ENCODE results near the gene GMEB1.
"Not testable (repeated sequence)": the region's sequence is repeated elsewhere in the genome, so short reads cannot be mapped to it uniquely, and the experiment has no call there.

The GMEB1 gene

DNA sequence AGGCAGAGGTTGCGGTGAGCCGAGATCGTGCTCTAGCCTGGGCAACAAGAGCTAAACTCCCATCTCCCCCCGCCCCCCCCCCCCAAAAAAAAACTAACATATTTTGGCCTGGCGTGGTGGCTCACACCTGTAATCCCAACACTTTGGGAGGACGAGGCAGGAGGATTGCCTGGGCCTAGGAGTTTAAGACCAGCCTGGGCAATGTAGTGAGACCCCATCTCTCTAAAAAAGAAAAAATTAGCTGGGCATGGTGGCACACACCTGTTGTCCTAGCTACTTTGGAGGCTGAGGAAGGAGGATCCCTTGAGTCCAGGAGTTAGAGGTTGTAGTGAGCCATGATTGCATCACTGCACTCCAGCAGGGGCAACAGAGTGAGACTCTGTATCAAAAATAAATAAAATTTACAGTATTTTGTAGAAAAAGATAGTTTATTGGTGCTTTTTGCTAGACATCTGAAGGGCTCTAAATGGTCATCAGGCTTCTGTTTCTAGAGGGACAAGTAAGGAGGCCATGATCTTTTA is 77.1 kb downstream of the GMEB1 start:
- no peak overlapping the region for H3K4me3 ChIP-seq (ENCODE audit: low read depth, low read length)

DNA sequence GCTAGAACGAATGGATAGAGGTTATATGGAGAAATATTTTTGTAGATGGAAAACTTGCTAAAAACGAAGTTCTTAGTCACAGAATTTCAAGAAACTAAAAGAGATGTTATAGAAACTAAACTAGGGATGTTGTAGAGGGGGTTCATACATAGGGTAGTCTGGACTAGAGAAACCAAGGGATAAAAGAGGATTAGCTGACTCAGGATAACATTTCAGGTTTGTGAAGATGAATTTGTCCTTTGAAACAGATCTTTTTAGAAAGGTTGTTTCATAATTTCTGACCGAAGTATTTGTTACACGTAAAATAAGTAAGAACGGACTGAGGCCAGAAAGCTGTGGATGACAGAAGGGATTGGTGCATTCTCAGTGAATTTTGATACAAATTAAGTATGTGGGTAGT is 81.7 kb downstream of the GMEB1 start:
- H3K4me3 ChIP-seq (ENCODE audit: low read depth, low read length): no peak overlapping the region

DNA sequence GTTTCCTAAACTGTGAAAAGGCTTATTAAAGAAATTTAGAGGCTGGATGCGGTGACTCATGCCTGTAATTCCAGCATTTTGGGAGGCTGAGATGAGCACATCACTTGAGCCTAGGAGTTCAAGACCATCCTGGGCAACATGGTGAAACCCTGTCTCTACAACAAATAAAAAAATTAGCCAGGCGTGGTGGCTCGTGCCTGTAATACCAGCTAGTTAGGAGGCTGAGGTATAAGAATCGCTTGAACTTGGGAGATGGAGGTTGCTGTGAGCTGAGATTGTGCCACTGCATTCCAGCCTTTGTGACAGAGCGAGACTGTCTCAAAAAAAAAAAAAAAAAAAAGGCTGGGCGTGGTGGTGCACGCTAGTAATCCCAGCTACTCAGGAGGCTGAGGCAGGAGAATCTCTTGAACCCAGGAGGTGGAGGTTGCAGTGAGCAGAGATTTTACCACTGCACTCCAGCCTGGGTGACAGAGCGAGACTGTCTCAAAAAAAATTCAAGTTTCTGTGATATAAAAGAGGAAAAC is 82.2 kb downstream of the GMEB1 start:
- not testable (repeated sequence) for H3K4me3 ChIP-seq (ENCODE audit: low read depth, low read length)

DNA sequence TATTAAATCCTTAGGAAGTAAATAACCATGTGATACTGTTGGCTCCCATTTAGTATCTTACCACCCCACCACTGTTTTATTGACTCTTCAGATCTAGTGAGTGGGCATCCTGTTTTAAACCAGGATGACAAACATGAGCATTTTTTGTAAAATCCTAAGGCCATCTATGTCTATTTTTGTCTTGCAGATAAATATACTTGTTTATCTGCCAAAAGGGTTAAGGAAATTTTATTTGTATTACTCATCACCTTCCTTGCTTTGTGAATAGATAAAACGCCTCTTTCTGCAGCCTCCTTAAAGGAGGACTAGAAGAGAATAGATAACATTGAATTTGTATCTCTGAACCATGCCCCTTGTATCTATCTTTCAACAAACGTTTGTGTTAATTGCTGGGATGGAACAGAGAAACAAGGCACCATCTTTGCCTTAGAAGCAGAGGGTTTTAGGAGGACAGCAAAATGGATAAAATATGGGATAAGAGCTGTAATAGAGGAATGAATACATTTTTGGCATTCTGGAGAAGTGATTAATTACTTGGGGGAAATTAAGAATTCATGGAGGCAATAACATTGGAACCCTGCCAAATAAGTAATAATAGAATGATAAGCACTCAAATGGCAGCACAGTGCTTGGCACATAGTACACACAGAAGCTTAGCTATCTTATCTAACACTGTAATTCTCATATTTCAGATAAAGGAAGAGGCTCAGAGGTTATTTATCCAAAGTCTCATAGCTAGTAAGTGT is 82.9 kb downstream of the GMEB1 start:
- H3K4me3 ChIP-seq (ENCODE audit: low read depth, low read length): no peak overlapping the region

DNA sequence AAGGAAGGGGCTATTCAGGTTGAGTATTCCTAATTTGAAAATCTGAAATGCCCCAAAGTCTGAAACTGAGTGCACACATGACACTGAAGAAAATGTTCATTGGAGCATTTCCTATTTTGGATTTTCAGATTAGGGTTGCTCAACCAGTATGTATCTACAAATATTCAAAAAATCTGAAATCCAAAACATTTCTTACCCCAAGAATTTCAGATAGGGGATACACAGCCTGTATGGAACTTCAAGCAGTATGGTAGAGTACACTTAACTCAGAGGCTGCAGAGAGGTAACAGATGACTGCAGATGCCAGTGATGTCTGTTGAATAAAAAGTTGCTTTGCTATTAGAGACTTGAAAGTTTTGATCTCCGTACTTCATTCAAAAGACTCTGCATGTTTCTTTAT is 87.1 kb downstream of the GMEB1 start:
- no peak overlapping the region for H3K4me3 ChIP-seq (ENCODE audit: low read depth, low read length)

DNA sequence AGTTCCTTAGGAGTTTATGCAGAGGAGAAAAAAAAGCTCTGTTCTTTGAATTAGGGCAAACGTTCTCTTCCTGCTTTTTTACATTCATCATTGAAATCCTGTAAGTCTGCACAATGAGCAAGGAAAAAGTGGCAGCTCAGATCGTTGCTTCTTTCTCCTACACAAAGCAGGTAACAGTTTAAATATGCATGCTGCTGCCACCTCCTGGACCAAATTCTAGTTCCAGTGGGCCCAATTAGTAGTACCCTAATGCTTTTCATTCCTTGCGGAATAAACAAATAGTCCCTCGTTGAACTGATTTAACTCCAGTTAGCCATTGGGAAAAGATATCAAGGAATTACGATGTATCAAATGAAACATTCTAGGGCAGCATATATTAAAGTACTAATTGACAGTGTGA is 88.3 kb downstream of the GMEB1 start:
- H3K4me3 ChIP-seq (ENCODE audit: low read depth, low read length): no peak overlapping the region

DNA sequence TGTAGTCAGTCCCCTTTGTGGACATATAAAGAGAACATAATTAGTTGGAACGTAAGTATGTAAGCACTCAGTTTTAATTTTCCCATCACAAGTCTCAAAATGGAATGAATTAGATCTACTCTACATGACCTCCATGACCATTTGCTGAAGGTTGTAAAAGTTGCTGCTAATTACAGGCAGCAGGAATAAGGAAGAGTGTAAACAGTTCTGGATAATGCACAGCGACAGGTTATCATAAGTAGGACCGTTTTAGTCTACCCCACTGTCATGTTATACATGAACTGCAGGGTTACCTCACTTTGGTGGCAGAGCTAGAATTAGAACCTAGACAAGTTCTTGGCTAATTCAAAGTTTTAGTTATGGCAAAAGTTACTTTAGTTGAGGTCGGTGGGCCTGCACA is 89.8 kb downstream of the GMEB1 start:
- H3K4me3 ChIP-seq (ENCODE audit: low read depth, low read length): no peak overlapping the region

DNA sequence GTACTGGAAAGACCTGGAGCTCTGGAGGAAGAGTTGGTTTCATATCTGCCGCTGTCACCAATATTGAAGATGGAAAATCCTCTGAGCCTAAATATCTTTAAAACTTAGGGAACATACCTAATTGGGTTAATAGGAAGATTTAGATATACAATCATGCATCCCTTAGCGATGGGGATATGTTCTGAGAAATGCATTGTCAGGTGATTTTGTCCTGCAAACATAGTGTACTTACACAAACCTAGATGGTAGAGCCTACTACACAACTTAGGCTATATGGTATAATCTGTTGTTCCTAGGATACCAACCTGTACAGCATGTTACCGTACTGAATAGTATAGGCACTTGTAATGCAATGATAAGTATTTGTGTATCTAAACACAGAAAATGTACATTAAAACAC is 90.7 kb downstream of the GMEB1 start:
- no peak overlapping the region for H3K4me3 ChIP-seq (ENCODE audit: low read depth, low read length)

DNA sequence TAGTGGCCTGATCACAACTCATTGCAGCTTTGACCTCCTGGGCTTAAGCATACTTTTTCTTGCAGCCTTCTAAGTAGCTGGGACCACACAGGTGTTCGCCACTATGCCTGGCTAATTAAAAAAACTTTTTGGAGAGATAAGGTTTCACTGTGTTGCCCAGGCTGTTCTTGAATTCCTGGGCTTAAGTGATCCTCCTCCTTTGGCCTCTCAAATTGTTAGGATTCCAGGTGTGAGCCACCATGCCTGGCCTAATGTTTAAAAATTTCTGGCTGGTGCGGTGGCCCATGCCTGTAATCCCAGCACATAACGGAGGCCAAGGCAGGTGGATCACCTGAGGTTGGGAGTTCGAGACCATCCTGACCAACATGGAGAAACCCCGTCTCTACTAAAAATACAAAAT is 92.6 kb downstream of the GMEB1 start:
- H3K4me3 ChIP-seq (ENCODE audit: low read depth, low read length): no peak overlapping the region

DNA sequence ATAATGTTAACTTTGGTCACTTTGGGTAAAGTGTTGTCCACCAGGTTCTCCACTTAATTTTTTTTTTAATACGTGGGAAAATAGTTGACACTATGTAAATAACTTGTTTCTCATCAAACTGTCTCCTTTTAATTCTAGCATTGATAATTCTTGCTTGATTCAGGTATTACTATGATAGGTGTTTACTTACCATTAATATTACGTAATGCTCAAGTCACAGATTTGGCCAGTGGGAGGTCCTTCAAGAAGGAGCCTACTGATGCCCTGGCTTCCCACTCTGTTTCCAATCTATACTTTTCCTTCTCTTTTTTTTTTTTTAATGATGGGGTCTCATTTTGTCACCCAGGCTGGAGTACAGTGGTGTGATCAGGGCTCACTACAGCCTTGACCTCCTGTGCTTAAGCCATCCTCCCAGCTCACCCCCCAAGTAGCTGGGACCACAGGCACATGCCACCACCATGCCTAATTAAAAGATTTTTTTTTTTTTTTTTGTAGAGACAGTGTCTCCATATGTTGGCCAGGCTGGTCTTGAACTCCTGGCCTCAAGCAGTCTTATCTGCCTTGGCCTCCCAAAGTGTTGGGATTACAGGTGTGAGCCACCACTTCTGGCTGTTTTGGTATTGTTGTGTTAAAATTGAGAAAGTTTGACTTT is 98.1 kb downstream of the GMEB1 start:
- no peak overlapping the region for H3K4me3 ChIP-seq (ENCODE audit: low read depth, low read length)

Data from iPS-11a (cell line).